ENCODE data around the gene DPP7. TPM values are rescaled to one million over a fixed set of nuclear protein-coding genes. Genes with fewer than 3 reads are reported as not detected.

DPP7 gene
- total RNA-seq, 1 donor from 2014 or later, result 259 TPM

- Mint-ChIP-seq H3K4me1 (peaks cover 7% of the 10 kb centered on the region), H3K4me3 (no peak overlapping the region), H3K9me3 (no peaks in the 10 kb centered on the region), H3K27ac (no peak overlapping the region), H3K36me3 (ENCODE audit: low read depth) (peaks cover 40% of the 10 kb centered on the region), H3K27me3 (no peaks in the 10 kb centered on the region)
- POLR2A ChIA-PET, result interaction anchor here (1.5 kb wide), 1 partner anchor 125 kb away, joined by 4 read pairs; the partner anchor contains the start of gene RNF208
- intact Hi-C loops (cut with micrococcal nuclease), result no loop called here
- CTCF ChIA-PET, result no interaction called here
- TF ChIP-seq, protein P1, sequence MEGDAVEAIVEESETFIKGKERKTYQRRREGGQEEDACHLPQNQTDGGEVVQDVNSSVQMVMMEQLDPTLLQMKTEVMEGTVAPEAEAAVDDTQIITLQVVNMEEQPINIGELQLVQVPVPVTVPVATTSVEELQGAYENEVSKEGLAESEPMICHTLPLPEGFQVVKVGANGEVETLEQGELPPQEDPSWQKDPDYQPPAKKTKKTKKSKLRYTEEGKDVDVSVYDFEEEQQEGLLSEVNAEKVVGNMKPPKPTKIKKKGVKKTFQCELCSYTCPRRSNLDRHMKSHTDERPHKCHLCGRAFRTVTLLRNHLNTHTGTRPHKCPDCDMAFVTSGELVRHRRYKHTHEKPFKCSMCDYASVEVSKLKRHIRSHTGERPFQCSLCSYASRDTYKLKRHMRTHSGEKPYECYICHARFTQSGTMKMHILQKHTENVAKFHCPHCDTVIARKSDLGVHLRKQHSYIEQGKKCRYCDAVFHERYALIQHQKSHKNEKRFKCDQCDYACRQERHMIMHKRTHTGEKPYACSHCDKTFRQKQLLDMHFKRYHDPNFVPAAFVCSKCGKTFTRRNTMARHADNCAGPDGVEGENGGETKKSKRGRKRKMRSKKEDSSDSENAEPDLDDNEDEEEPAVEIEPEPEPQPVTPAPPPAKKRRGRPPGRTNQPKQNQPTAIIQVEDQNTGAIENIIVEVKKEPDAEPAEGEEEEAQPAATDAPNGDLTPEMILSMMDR (IDR thresholded peaks at IDR 0.05), result no peak
- ATAC-seq (ENCODE audit: low read depth), result no peak
- no peak for DNase-seq
These were observed 16.6 kb downstream of the DPP7 start for GRCh38 chr9:137097761-137098462.

GRCh38 chr9:137096785-137097546, 17.6 kb downstream of the DPP7 start:
- intact Hi-C loops (cut with micrococcal nuclease), result no loop called here
- DNase-seq (no peak), ATAC-seq (ENCODE audit: low read depth) (no peak)
- peaks cover 7% of the 10 kb centered on the region for H3K4me1 Mint-ChIP-seq
- no peaks in the 10 kb centered on the region for H3K9me3 Mint-ChIP-seq
- H3K4me3 Mint-ChIP-seq, result no peak overlapping the region
- ChIA-PET POLR2A (interaction anchor here (1.5 kb wide), 1 partner anchor 126 kb away, joined by 4 read pairs; the partner anchor contains the start of gene RNF208), CTCF (interaction anchor here (1.0 to 1.7 kb wide), 2 partner anchors 130 to 138 kb away, joined by 3 to 7 read pairs; partner anchors contain the start of gene RNF224)
- no peak overlapping the region for H3K27ac Mint-ChIP-seq
- TF ChIP-seq, protein P1 (IDR thresholded peaks at IDR 0.05), result no peak
- H3K27me3 Mint-ChIP-seq, result no peaks in the 10 kb centered on the region
- H3K36me3 Mint-ChIP-seq (ENCODE audit: low read depth), result peaks cover 46% of the 10 kb centered on the region

GRCh38 chr9:137095664-137096517, 18.6 kb downstream of the DPP7 start:
- TF ChIP-seq, protein P1 (IDR thresholded peaks at IDR 0.05), result no peak
- DNase-seq, result peak; percentile 49
- CTCF ChIA-PET, result interaction anchor here (0.6 to 1.7 kb wide), 13 partner anchors 9 to 161 kb away, joined by 3 to 10 read pairs (median 5); partner anchors contain the start of genes DPP7, MAN1B1, NPDC1 and RNF224
- Mint-ChIP-seq H3K4me1 (peaks cover 7% of the 10 kb centered on the region), H3K9me3 (no peaks in the 10 kb centered on the region), H3K36me3 (ENCODE audit: low read depth) (peaks cover 46% of the 10 kb centered on the region), H3K4me3 (peak overlapping the region; percentile 60), H3K27ac (peak overlapping the region; percentile 83), H3K27me3 (no peaks in the 10 kb centered on the region)
- peak; percentile 97 for ATAC-seq (ENCODE audit: low read depth)
- intact Hi-C loops (cut with micrococcal nuclease), result loop anchor here (1.0 kb wide), 2 partner anchors 9 to 18 kb away; partner anchors contain the start of gene DPP7
- POLR2A ChIA-PET, result interaction anchor here (0.5 to 1.3 kb wide), 7 partner anchors 9 to 384 kb away, joined by 3 to 12 read pairs (median 4); partner anchors contain the start of genes DPP7, MAN1B1, TPRN and TUBB4B

DNA sequence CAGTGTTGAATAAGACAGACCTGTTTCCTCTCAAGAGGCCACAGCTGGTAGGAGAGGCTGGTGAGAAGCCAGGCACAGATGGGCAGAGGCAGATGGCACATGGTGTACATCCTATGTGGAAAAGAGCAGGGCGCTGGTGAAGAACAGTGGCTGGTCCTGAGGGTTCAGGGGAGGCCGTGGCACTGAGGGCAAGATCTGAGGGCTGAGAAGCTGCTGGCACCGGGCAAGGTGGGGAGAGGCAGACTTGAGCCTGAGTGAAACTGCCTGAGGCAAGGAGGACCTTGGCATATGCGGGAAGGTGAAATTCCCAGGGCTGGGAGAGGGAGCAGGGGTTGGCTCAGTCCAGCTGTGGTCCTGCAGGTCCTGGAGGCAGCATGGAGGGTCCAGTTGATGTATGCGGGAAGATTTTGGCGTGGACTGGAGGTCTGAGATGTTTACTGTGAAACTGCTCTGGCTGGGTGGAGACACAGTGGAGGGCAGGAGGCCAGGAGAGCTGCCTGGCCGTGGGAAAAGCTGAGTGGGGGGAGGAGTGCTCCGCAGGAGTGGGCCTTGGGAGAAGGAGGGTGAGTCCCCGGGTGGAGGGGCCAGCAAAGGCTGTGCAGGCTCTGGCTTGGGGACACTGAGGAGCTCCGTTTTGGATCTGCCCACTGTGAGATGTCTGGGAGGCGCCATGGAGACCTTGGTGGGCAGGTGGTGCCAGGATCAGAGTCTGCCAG, 25.1 kb downstream of the DPP7 start:
- Mint-ChIP-seq H3K4me3 (no peak overlapping the region), H3K36me3 (ENCODE audit: low read depth) (peaks cover 33% of the 10 kb centered on the region), H3K27ac (peak overlapping the region; percentile 19), H3K27me3 (no peaks in the 10 kb centered on the region), H3K9me3 (no peaks in the 10 kb centered on the region), H3K4me1 (peaks cover 30% of the 10 kb centered on the region)
- ATAC-seq (ENCODE audit: low read depth) (no peak), DNase-seq (no peak)
- intact Hi-C loops (cut with micrococcal nuclease), result loop anchor here (5.0 kb wide), 1 partner anchor 463 kb away; the partner anchor contains the start of genes MRPL41 and PNPLA7
- ChIA-PET CTCF (interaction anchor here (1.2 to 1.3 kb wide), 2 partner anchors 21 to 60 kb away, joined by 3 read pairs; no protein-coding TSS in a partner anchor), POLR2A (interaction anchor here (0.9 to 2.0 kb wide), 2 partner anchors 134 to 187 kb away, joined by 3 to 4 read pairs; no protein-coding TSS in a partner anchor)
- TF ChIP-seq, protein P1 (IDR thresholded peaks at IDR 0.05), result no peak
